GM21723 (cell line): ENCODE measurements around the gene CCDC154.
"Not testable (repeated sequence)": the region's sequence is repeated elsewhere in the genome, so short reads cannot be mapped to it uniquely, and the experiment has no call there.

Experiments
- ATAC-seq: cut with Tn5 transposase; IDR thresholded peaks from one replicate; pipeline ENCODE4 v1.9.1; 2021; ENCODE audit warnings: mild to moderate bottlenecking, moderate library complexity; ENCODE audit not compliant: unreplicated experiment

CCDC154 gene

GRCh38 chr16:1474796-1475551 is 30.6 kb upstream of the CCDC154 start, which contains the start of gene CLCN7:
CLCN7 (minus strand) TSS chr16:1475028; CDS start chr16:1474974, 54 bp downstream.
- ATAC-seq = peak; percentile 79

- ATAC-seq = peak; percentile 28
Observed at GRCh38 chr16:1474082-1474795, 29.9 kb upstream of the CCDC154 start.

- no peak for ATAC-seq
Observed at GRCh38 chr16:1472974-1473373, 28.6 kb upstream of the CCDC154 start.

- ATAC-seq = no peak
Observed at GRCh38 chr16:1471569-1472194, 27.3 kb upstream of the CCDC154 start.

GRCh38 chr16:1470481-1471251 is 26.3 kb upstream of the CCDC154 start:
- no peak for ATAC-seq

GRCh38 chr16:1469693-1470201 is 25.4 kb upstream of the CCDC154 start:
- no peak for ATAC-seq

- not testable (repeated sequence) for ATAC-seq
Observed at GRCh38 chr16:1469141-1469540, 24.8 kb upstream of the CCDC154 start.

- ATAC-seq = no peak
Observed at GRCh38 chr16:1468426-1468810, 24.1 kb upstream of the CCDC154 start.

- no peak for ATAC-seq
Observed at GRCh38 chr16:1466968-1467521, 22.7 kb upstream of the CCDC154 start.

GRCh38 chr16:1466054-1466453 is 21.7 kb upstream of the CCDC154 start:
- no peak for ATAC-seq

- ATAC-seq = no peak
Observed at GRCh38 chr16:1465567-1465915, 21.2 kb upstream of the CCDC154 start.

- ATAC-seq = no peak
Observed at GRCh38 chr16:1464894-1465566, 20.7 kb upstream of the CCDC154 start.

GRCh38 chr16:1464196-1464893 is 20.0 kb upstream of the CCDC154 start:
- ATAC-seq = no peak

- no peak for ATAC-seq
Observed at GRCh38 chr16:1461146-1461545, 16.8 kb upstream of the CCDC154 start.

- no peak for ATAC-seq
Observed at GRCh38 chr16:1460602-1461138, 16.3 kb upstream of the CCDC154 start.

- ATAC-seq = no peak
Observed at GRCh38 chr16:1459967-1460366, 15.6 kb upstream of the CCDC154 start.

- no peak for ATAC-seq
Observed at GRCh38 chr16:1458977-1459341, 14.6 kb upstream of the CCDC154 start.

GRCh38 chr16:1458336-1458976 is 14.1 kb upstream of the CCDC154 start:
- ATAC-seq = no peak
